ENCODE results near the gene POFUT2. TPM values are rescaled to one million over a fixed set of nuclear protein-coding genes. Genes with fewer than 3 reads are reported as not detected.

POFUT2 gene
- total RNA-seq, 2 experiments from 2014 or later, result 11.7 to 12.4 TPM

GRCh38 chr21:45256021-45256911, 31.4 kb downstream of the POFUT2 start:
- ChIA-PET POLR2A (interaction anchor here (0.6 to 1.3 kb wide), 3 partner anchors 9 to 147 kb away, joined by 3 read pairs; no protein-coding TSS in a partner anchor), CTCF (interaction anchor here (1.2 kb wide), 1 partner anchor 104 kb away, joined by 3 read pairs; no protein-coding TSS in a partner anchor)
- intact Hi-C loops (cut with micrococcal nuclease), result no loop called here
- H3K4me1 Mint-ChIP-seq (ENCODE audit: low read depth), result peaks cover 20% of the 10 kb centered on the region
- H3K36me3 Mint-ChIP-seq (ENCODE audit: low read depth), result no peaks in the 10 kb centered on the region
- no peaks in the 10 kb centered on the region for H3K9me3 Mint-ChIP-seq
- no peak overlapping the region for H3K27ac Mint-ChIP-seq
- DNase-seq (no peak), ATAC-seq (peak; percentile 33)
- H3K27me3 Mint-ChIP-seq, result peaks cover 6% of the 10 kb centered on the region
- no peak for TF ChIP-seq CTCF (IDR thresholded peaks at IDR 0.05)
- no peak overlapping the region for H3K4me3 Mint-ChIP-seq

- H3K4me3 Mint-ChIP-seq, result no peak overlapping the region
These were observed 32.2 kb downstream of the POFUT2 start for GRCh38 chr21:45255381-45256020.

GRCh38 chr21:45254460-45254930, 33.2 kb downstream of the POFUT2 start:
- ATAC-seq, result no peak
- Mint-ChIP-seq H3K27ac (no peak overlapping the region), H3K9me3 (no peaks in the 10 kb centered on the region), H3K4me3 (no peak overlapping the region), H3K36me3 (ENCODE audit: low read depth) (no peaks in the 10 kb centered on the region), H3K27me3 (peaks cover 6% of the 10 kb centered on the region), H3K4me1 (ENCODE audit: low read depth) (peaks cover 20% of the 10 kb centered on the region)
- CTCF ChIA-PET, result no interaction called here
- POLR2A ChIA-PET, result no interaction called here
- TF ChIP-seq CTCF (IDR thresholded peaks at IDR 0.05), result no peak
- DNase-seq, result no peak
- intact Hi-C loops (cut with micrococcal nuclease), result no loop called here

More at GRCh38 chr21:45255381-45256020, 32.2 kb downstream of the POFUT2 start:
- Mint-ChIP-seq H3K27me3 (peaks cover 6% of the 10 kb centered on the region), H3K36me3 (ENCODE audit: low read depth) (no peaks in the 10 kb centered on the region), H3K9me3 (no peaks in the 10 kb centered on the region), H3K4me1 (ENCODE audit: low read depth) (peaks cover 20% of the 10 kb centered on the region), H3K27ac (no peak overlapping the region)
- TF ChIP-seq CTCF (IDR thresholded peaks at IDR 0.05), result no peak
- peak; percentile 60 for ATAC-seq
- intact Hi-C loops (cut with micrococcal nuclease), result no loop called here
- DNase-seq, result peak; percentile 42
- ChIA-PET POLR2A (no interaction called here), CTCF (interaction anchor here (1.2 kb wide), 1 partner anchor 103 kb away, joined by 3 read pairs; no protein-coding TSS in a partner anchor)

- CTCF ChIA-PET, result no interaction called here
- Mint-ChIP-seq H3K27ac (no peak overlapping the region), H3K36me3 (ENCODE audit: low read depth) (no peaks in the 10 kb centered on the region), H3K4me1 (ENCODE audit: low read depth) (peaks cover 20% of the 10 kb centered on the region), H3K9me3 (no peaks in the 10 kb centered on the region), H3K4me3 (no peak overlapping the region), H3K27me3 (peaks cover 6% of the 10 kb centered on the region)
- DNase-seq (no peak), ATAC-seq (no peak)
- TF ChIP-seq CTCF (IDR thresholded peaks at IDR 0.05), result no peak
- intact Hi-C loops (cut with micrococcal nuclease), result no loop called here
- POLR2A ChIA-PET, result no interaction called here
These were observed 33.8 kb downstream of the POFUT2 start for GRCh38 chr21:45253633-45254459.
